ENCODE data around the gene RNF220. TPM values are rescaled to one million over a fixed set of nuclear protein-coding genes. Genes with fewer than 3 reads are reported as not detected.

RNF220 gene
- polyA plus RNA-seq, 1 donor from 2014 or later, result 142 TPM

DNA sequence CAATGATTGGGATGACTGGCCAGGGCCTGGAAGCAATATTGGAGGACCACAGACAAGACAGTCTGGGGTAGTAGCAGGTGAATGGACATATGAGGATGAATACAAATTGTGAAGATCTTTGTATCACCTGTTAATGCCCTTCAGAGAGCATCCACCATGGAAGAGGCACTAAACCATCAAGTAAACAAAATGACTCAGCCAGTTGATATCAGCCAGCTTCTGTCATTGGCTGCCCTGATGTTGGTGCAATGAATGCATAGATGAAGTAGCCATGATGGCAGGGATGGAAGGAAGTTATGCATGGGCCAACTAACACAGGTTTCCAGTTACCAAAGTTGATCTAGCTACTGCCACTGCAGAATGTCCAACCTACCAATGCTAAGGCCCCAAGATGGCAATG is 33.8 kb upstream of the RNF220 start:
- H3F3A ChIP-seq (ENCODE audit: insufficient read depth, low read length, poor library complexity, severe bottlenecking), result no peaks in the 10 kb centered on the region
- H3K79me2 ChIP-seq (replicated peaks; ENCODE audit: insufficient read depth, low read length), result no peaks in the 10 kb centered on the region
- H4K20me1 ChIP-seq (ENCODE audit: insufficient read depth), result no peaks in the 10 kb centered on the region
- H2AFZ ChIP-seq (ENCODE audit: low read depth, low read length), result no peak overlapping the region
- no peak overlapping the region for H3K27ac ChIP-seq (ENCODE audit: low read length)
- H3K9ac ChIP-seq (ENCODE audit: low read length), result no peak overlapping the region
- no peaks in the 10 kb centered on the region for H3K27me3 ChIP-seq (ENCODE audit: insufficient read depth, low read depth, low read length)
- H3K4me2 ChIP-seq (ENCODE audit: low read length), result no peak overlapping the region
- no peaks in the 10 kb centered on the region for H3K9me2 ChIP-seq (ENCODE audit: insufficient read depth, low read length)
- no peak overlapping the region for H3K4me3 ChIP-seq (ENCODE audit: low read length)
- no peaks in the 10 kb centered on the region for H3K36me3 ChIP-seq (ENCODE audit: insufficient read depth, low read length)
- no peak for TF ChIP-seq EZH2 (IDR thresholded peaks at IDR 0.05; ENCODE audit: borderline replicate concordance, insufficient read depth, low read length, poor library complexity, severe bottlenecking)
- TF ChIP-seq CTCF (IDR thresholded peaks at IDR 0.05; ENCODE audit: poor library complexity, severe bottlenecking), result no peak
- TF ChIP-seq POLR2AphosphoS5 (IDR thresholded peaks at IDR 0.05), result no peak
- no peak for TF ChIP-seq MXI1 (conservative IDR thresholded peaks at IDR 0.05; ENCODE audit: poor library complexity, severe bottlenecking)
- no peak for TF ChIP-seq SMC3 (conservative IDR thresholded peaks at IDR 0.05; ENCODE audit: poor library complexity)
- TF ChIP-seq TAF1 (IDR thresholded peaks at IDR 0.05; ENCODE audit: low read depth), result no peak
- TF ChIP-seq EP300 (conservative IDR thresholded peaks at IDR 0.05; ENCODE audit: poor library complexity, severe bottlenecking), result no peak
- TF ChIP-seq, protein P1, sequence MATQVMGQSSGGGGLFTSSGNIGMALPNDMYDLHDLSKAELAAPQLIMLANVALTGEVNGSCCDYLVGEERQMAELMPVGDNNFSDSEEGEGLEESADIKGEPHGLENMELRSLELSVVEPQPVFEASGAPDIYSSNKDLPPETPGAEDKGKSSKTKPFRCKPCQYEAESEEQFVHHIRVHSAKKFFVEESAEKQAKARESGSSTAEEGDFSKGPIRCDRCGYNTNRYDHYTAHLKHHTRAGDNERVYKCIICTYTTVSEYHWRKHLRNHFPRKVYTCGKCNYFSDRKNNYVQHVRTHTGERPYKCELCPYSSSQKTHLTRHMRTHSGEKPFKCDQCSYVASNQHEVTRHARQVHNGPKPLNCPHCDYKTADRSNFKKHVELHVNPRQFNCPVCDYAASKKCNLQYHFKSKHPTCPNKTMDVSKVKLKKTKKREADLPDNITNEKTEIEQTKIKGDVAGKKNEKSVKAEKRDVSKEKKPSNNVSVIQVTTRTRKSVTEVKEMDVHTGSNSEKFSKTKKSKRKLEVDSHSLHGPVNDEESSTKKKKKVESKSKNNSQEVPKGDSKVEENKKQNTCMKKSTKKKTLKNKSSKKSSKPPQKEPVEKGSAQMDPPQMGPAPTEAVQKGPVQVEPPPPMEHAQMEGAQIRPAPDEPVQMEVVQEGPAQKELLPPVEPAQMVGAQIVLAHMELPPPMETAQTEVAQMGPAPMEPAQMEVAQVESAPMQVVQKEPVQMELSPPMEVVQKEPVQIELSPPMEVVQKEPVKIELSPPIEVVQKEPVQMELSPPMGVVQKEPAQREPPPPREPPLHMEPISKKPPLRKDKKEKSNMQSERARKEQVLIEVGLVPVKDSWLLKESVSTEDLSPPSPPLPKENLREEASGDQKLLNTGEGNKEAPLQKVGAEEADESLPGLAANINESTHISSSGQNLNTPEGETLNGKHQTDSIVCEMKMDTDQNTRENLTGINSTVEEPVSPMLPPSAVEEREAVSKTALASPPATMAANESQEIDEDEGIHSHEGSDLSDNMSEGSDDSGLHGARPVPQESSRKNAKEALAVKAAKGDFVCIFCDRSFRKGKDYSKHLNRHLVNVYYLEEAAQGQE (IDR thresholded peaks at IDR 0.05; ENCODE audit: borderline replicate concordance), result no peak
- no peak for TF ChIP-seq RAD21 (conservative IDR thresholded peaks at IDR 0.05)
- no peaks in the 10 kb centered on the region for H3K9me3 ChIP-seq (ENCODE audit: low read length)

DNA sequence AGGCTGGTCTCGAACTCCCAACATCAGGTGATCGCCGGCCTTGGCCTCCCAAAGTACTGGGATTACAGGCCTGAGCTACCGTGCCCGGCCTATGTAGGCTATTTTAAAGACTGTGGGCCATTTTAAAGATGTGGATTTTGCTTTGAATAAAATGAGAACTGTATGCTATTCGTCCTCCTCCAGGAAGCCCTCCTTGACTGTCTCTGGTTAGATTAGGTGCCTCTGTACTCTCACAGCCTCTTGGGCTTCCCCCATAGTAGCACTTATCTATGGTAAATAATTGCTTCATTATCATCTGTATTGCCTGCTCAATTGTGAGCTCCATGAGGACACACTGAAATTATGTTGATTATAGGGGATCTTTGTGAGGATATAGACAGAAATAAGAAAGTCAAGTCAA is 29.5 kb upstream of the RNF220 start:
- no peaks in the 10 kb centered on the region for H3K79me2 ChIP-seq (replicated peaks; ENCODE audit: insufficient read depth, low read length)
- no peak overlapping the region for H3K27ac ChIP-seq (ENCODE audit: low read length)
- H3K9me2 ChIP-seq (ENCODE audit: insufficient read depth, low read length), result no peaks in the 10 kb centered on the region
- H2AFZ ChIP-seq (ENCODE audit: low read depth, low read length), result no peak overlapping the region
- no peaks in the 10 kb centered on the region for H3F3A ChIP-seq (ENCODE audit: insufficient read depth, low read length, poor library complexity, severe bottlenecking)
- H3K36me3 ChIP-seq (ENCODE audit: insufficient read depth, low read length), result no peaks in the 10 kb centered on the region
- no peaks in the 10 kb centered on the region for H3K27me3 ChIP-seq (ENCODE audit: insufficient read depth, low read depth, low read length)
- H3K4me2 ChIP-seq (ENCODE audit: low read length), result no peak overlapping the region
- no peaks in the 10 kb centered on the region for H3K9me3 ChIP-seq (ENCODE audit: low read length)
- H3K9ac ChIP-seq (ENCODE audit: low read length), result no peak overlapping the region
- H3K4me3 ChIP-seq (ENCODE audit: low read length), result no peak overlapping the region
- no peaks in the 10 kb centered on the region for H4K20me1 ChIP-seq (ENCODE audit: insufficient read depth)
- no peak for TF ChIP-seq RAD21 (conservative IDR thresholded peaks at IDR 0.05)
- no peak for TF ChIP-seq EZH2 (IDR thresholded peaks at IDR 0.05; ENCODE audit: borderline replicate concordance, insufficient read depth, low read length, poor library complexity, severe bottlenecking)
- no peak for TF ChIP-seq SMC3 (conservative IDR thresholded peaks at IDR 0.05; ENCODE audit: poor library complexity)
- no peak for TF ChIP-seq MXI1 (conservative IDR thresholded peaks at IDR 0.05; ENCODE audit: poor library complexity, severe bottlenecking)
